ENCODE results near the gene SH3YL1.

The SH3YL1 gene

DNA sequence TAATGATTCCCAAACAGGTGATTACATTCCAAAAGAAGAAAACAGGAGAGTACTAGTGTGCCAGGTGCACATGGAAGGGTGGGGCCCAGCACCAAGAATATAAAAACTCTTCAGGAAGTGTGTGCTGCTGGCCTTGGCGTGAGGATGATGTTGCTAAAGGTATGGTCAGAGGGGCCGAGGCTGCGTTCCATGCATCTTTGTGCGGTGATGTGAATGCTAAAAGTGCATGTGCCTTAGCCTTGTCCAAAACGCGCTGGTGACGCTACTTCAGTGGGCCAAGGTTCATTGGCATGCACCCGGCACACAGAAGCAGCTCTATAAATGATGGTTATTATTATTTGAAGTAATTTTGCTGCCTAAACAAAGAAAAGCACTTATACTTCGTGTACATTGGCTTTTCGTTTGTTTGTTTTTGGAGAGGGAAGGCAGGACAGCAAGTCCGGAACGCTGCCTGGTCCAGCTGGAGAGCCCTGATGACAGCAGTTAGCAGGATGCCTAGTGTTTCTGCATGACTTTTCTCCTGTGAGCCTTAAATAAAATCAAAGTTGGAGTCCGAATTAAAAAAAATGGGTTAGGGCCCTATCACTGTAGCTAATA, 21.2 kb upstream of the SH3YL1 start:
- H3K27me3 ChIP-seq (ENCODE audit: low read length) = no peaks in the 10 kb centered on the region

GRCh38 chr2:283996-284794, 20.4 kb upstream of the SH3YL1 start:
- Histone ChIP-seq H3K4me3 (ENCODE audit: insufficient read depth, low read length, poor library complexity, severe bottlenecking) (no peak overlapping the region), H3K4me2 (ENCODE audit: low read depth, low read length, poor library complexity, severe bottlenecking) (no peak overlapping the region), H4K20me1 (ENCODE audit: low read depth, low read length) (no peaks in the 10 kb centered on the region), H2AFZ (ENCODE audit: low read depth, low read length, severe bottlenecking) (no peak overlapping the region), H3K36me3 (ENCODE audit: low read length) (peaks cover 10% of the 10 kb centered on the region), H3F3A (ENCODE audit: insufficient read depth) (no peaks in the 10 kb centered on the region), H3K27ac (ENCODE audit: low read depth, low read length) (no peak overlapping the region), H3K27me3 (ENCODE audit: low read length) (no peaks in the 10 kb centered on the region), H3K9me3 (ENCODE audit: insufficient read depth, low read length) (no peaks in the 10 kb centered on the region), H3K9ac (ENCODE audit: low read length) (no peak overlapping the region), H3K9me2 (replicated peaks; ENCODE audit: insufficient read depth, low read length) (no peaks in the 10 kb centered on the region), H3K79me2 (ENCODE audit: insufficient read depth, low read length) (no peaks in the 10 kb centered on the region; the same call in 1 of the 2 replicates)
- TF ChIP-seq CTCF (IDR thresholded peaks at IDR 0.05; ENCODE audit: insufficient read depth, low read length, poor library complexity, severe bottlenecking) (no peak), EZH2phosphoT487 (conservative IDR thresholded peaks at IDR 0.05; ENCODE audit: low read length) (no peak)

More for the DNA sequence above, 21.2 kb upstream of the SH3YL1 start:
- no peak overlapping the region for H3K4me2 ChIP-seq (ENCODE audit: low read depth, low read length, poor library complexity, severe bottlenecking)
- no peak overlapping the region for H2AFZ ChIP-seq (ENCODE audit: low read depth, low read length, severe bottlenecking)
- no peaks in the 10 kb centered on the region for H4K20me1 ChIP-seq (ENCODE audit: low read depth, low read length)
- no peaks in the 10 kb centered on the region for H3K9me2 ChIP-seq (replicated peaks; ENCODE audit: insufficient read depth, low read length)
- TF ChIP-seq EZH2phosphoT487 (conservative IDR thresholded peaks at IDR 0.05; ENCODE audit: low read length) = no peak
- no peak overlapping the region for H3K9ac ChIP-seq (ENCODE audit: low read length)
- no peaks in the 10 kb centered on the region for H3F3A ChIP-seq (ENCODE audit: insufficient read depth)
- no peak overlapping the region for H3K27ac ChIP-seq (ENCODE audit: low read depth, low read length)
- H3K79me2 ChIP-seq (ENCODE audit: insufficient read depth, low read length) = no peaks in the 10 kb centered on the region; the same call in 1 of the 2 replicates
- H3K36me3 ChIP-seq (ENCODE audit: low read length) = peaks cover 2% of the 10 kb centered on the region; the same call in 1 of the 2 replicates
- no peaks in the 10 kb centered on the region for H3K9me3 ChIP-seq (ENCODE audit: insufficient read depth, low read length)
- no peak overlapping the region for H3K4me3 ChIP-seq (ENCODE audit: insufficient read depth, low read length, poor library complexity, severe bottlenecking)

GRCh38 chr2:282371-283263, 18.8 kb upstream of the SH3YL1 start:
- Histone ChIP-seq H3K9me2 (replicated peaks; ENCODE audit: insufficient read depth, low read length) (no peaks in the 10 kb centered on the region), H3K9me3 (ENCODE audit: insufficient read depth, low read length) (no peaks in the 10 kb centered on the region), H3K4me2 (ENCODE audit: low read depth, low read length, poor library complexity, severe bottlenecking) (no peak overlapping the region), H3K4me3 (ENCODE audit: insufficient read depth, low read length, poor library complexity, severe bottlenecking) (no peak overlapping the region), H3K79me2 (ENCODE audit: insufficient read depth, low read length) (peaks cover 5% of the 10 kb centered on the region; the same call in 1 of the 2 replicates), H3F3A (ENCODE audit: insufficient read depth) (no peaks in the 10 kb centered on the region), H3K27ac (ENCODE audit: low read depth, low read length) (no peak overlapping the region), H3K9ac (ENCODE audit: low read length) (no peak overlapping the region), H2AFZ (ENCODE audit: low read depth, low read length, severe bottlenecking) (no peak overlapping the region), H4K20me1 (ENCODE audit: low read depth, low read length) (no peaks in the 10 kb centered on the region), H3K27me3 (ENCODE audit: low read length) (no peaks in the 10 kb centered on the region), H3K36me3 (ENCODE audit: low read length) (peaks cover 18% of the 10 kb centered on the region)
- no peak for TF ChIP-seq CTCF (IDR thresholded peaks at IDR 0.05; ENCODE audit: insufficient read depth, low read length, poor library complexity, severe bottlenecking)
- TF ChIP-seq EZH2phosphoT487 (conservative IDR thresholded peaks at IDR 0.05; ENCODE audit: low read length) = no peak

Measured in SU-DHL-6 (cell line).